Type B pancreatic cell (in vitro differentiated cells): ENCODE data around the gene CDRT4. TPM values are rescaled to one million over a fixed set of nuclear protein-coding genes. Genes with fewer than 3 reads are reported as not detected.

ENCODE experiments used
- DNase-seq: peaks from one replicate; pipeline ENCODE4 v3.0.0; 2021; ENCODE audit warnings: mixed read lengths; ENCODE audit not compliant: unreplicated experiment; ENCODE audit errors: extremely low spot score
- H3K27ac Mint-ChIP-seq: 2 replicates; pipeline ENCODE4 v1.8.0; 2021; ENCODE audit warnings: mild to moderate bottlenecking, mixed read lengths
- H3K27me3 Mint-ChIP-seq: 2 replicates; pipeline ENCODE4 v1.8.0; 2021; ENCODE audit warnings: mixed read lengths
- H3K36me3 Mint-ChIP-seq: 2 replicates; pipeline ENCODE4 v1.8.0; 2021; ENCODE audit warnings: mixed read lengths
- H3K4me1 Mint-ChIP-seq: one replicate; pipeline ENCODE4 v1.8.0; 2021; ENCODE audit warnings: mixed read lengths; ENCODE audit not compliant: unreplicated experiment
- H3K4me3 Mint-ChIP-seq: 2 replicates; pipeline ENCODE4 v1.8.0; 2021; ENCODE audit warnings: mild to moderate bottlenecking, mixed read lengths
- H3K9me3 Mint-ChIP-seq: 2 replicates; pipeline ENCODE4 v1.8.0; 2021; ENCODE audit warnings: mixed read lengths
- CTCF ChIP-seq: fragments of 200-600 bp; sonication (generic); conservative IDR thresholded peaks from 2 replicates; pipeline ENCODE4 v1.5.0; 2021; ENCODE audit warnings: antibody characterized with exemption, mild to moderate bottlenecking
- total RNA-seq: library from RNA; stranded (reverse); gene quantifications from 2 replicates; pipeline ENCODE4 v1.2.1, GENCODE V29; 2021; ENCODE audit warnings: low replicate concordance

Gene CDRT4
- total RNA-seq, 1 donor from 2014 or later = 12.9 TPM

DNA sequence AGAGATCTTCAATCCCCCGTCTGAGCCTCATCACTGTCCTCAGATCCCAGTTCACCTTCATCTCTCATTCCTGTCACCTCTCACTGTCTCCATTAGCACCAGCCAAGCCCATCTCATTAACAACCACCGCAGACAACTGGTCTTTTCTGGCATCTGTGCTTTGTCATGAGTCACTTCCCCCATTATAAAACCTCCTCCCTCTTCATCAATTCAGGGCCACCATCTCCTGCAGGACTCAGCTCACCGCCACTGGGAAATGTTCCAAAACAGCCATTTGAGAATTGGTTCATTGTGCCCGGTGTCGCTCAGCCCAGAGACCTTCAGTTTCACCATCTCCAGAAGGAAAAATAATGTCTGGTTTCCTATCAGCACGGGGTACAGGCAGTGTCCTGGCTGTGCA is 69.1 kb downstream of the CDRT4 start:
- no peaks in the 10 kb centered on the region for H3K36me3 Mint-ChIP-seq
- TF ChIP-seq CTCF = no peak
- H3K9me3 Mint-ChIP-seq = no peaks in the 10 kb centered on the region
- no peak overlapping the region for H3K4me3 Mint-ChIP-seq
- peaks cover 6% of the 10 kb centered on the region for H3K4me1 Mint-ChIP-seq
- H3K27me3 Mint-ChIP-seq = peaks cover 4% of the 10 kb centered on the region
- no peak overlapping the region for H3K27ac Mint-ChIP-seq
- no peak for DNase-seq

GRCh38 chr17:15397620-15398019 is 69.8 kb downstream of the CDRT4 start:
- H3K27me3 Mint-ChIP-seq = peaks cover 4% of the 10 kb centered on the region
- H3K9me3 Mint-ChIP-seq = peaks cover 3% of the 10 kb centered on the region
- H3K4me1 Mint-ChIP-seq = peaks cover 6% of the 10 kb centered on the region
- no peak for DNase-seq
- H3K36me3 Mint-ChIP-seq = no peaks in the 10 kb centered on the region
- no peak overlapping the region for H3K27ac Mint-ChIP-seq
- no peak overlapping the region for H3K4me3 Mint-ChIP-seq
- TF ChIP-seq CTCF = no peak

- H3K9me3 Mint-ChIP-seq = peaks cover 3% of the 10 kb centered on the region
- no peak overlapping the region for H3K4me3 Mint-ChIP-seq
- H3K27me3 Mint-ChIP-seq = peaks cover 4% of the 10 kb centered on the region
- H3K27ac Mint-ChIP-seq = no peak overlapping the region
- peaks cover 6% of the 10 kb centered on the region for H3K4me1 Mint-ChIP-seq
- DNase-seq = no peak
- H3K36me3 Mint-ChIP-seq = no peaks in the 10 kb centered on the region
- TF ChIP-seq CTCF = no peak
Observed at GRCh38 chr17:15395091-15395490, 72.3 kb downstream of the CDRT4 start.

GRCh38 chr17:15393414-15393813 is 74.0 kb downstream of the CDRT4 start:
- TF ChIP-seq CTCF = no peak
- H3K9me3 Mint-ChIP-seq = peaks cover 7% of the 10 kb centered on the region
- DNase-seq = no peak
- no peaks in the 10 kb centered on the region for H3K4me1 Mint-ChIP-seq
- H3K27ac Mint-ChIP-seq = no peak overlapping the region
- peaks cover 7% of the 10 kb centered on the region for H3K27me3 Mint-ChIP-seq
- H3K4me3 Mint-ChIP-seq = no peak overlapping the region
- no peaks in the 10 kb centered on the region for H3K36me3 Mint-ChIP-seq

GRCh38 chr17:15392326-15392741 is 75.1 kb downstream of the CDRT4 start:
- Mint-ChIP-seq H3K4me1 (no peaks in the 10 kb centered on the region), H3K9me3 (peaks cover 7% of the 10 kb centered on the region), H3K27me3 (peaks cover 8% of the 10 kb centered on the region), H3K27ac (no peak overlapping the region), H3K4me3 (no peak overlapping the region), H3K36me3 (no peaks in the 10 kb centered on the region)
- no peak for DNase-seq
- TF ChIP-seq CTCF = no peak
